NCI-H2171 (cell line): ENCODE measurements around the gene KLHL35.
"Not testable (repeated sequence)": the region's sequence is repeated elsewhere in the genome, so short reads cannot be mapped to it uniquely, and the experiment has no call there.

Experiments
- DNase-seq: peaks from one replicate; lab custom pipeline; 2025; lab: John Stamatoyannopoulos, UW

KLHL35 gene

DNA sequence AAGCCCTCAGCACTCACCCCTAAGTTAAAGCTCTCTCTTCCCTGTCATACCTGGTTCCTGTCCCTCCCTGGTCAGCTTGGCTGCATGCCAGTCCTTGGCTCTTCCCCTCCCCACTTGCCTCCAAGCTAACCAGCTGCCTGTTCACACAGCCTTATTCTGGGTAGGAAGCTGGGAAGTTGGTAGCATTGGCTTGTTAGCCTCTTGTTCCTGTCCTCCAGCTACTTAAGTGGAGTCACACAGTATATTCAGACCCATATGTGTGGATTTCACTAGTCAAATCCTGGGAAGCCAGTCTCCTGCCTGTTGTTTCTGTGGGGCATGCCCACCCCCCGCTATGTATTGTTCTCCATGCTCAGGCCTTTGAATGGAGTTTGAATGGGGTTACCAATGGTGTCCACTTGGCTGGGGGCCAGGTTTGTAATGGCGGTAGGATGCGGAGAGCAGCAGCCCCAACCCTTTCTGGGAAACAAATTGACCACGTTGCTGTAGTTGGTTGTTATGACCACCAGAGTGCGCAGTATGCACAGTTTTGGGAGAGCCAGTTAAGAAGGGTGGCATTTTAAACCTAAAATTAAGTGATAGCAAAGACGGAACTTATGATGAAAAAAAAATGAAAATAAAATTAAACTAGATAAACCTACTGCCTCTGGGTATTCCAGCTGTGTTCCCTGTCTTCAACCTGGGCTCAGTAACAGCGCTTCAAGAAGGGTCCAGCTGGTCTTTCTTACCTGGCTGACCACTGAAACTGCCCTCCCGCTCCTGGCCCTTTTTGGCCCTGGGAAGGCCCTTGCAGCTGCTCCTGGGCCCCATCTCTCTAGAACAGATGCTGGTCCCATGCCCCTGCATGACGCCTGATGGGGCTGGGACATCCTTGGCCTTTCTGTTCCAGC is 44.4 kb downstream of the KLHL35 start:
- peak; percentile 13 for DNase-seq

- DNase-seq: no peak
These were observed 45.2 kb downstream of the KLHL35 start for GRCh38 chr11:75387736-75388294.

DNA sequence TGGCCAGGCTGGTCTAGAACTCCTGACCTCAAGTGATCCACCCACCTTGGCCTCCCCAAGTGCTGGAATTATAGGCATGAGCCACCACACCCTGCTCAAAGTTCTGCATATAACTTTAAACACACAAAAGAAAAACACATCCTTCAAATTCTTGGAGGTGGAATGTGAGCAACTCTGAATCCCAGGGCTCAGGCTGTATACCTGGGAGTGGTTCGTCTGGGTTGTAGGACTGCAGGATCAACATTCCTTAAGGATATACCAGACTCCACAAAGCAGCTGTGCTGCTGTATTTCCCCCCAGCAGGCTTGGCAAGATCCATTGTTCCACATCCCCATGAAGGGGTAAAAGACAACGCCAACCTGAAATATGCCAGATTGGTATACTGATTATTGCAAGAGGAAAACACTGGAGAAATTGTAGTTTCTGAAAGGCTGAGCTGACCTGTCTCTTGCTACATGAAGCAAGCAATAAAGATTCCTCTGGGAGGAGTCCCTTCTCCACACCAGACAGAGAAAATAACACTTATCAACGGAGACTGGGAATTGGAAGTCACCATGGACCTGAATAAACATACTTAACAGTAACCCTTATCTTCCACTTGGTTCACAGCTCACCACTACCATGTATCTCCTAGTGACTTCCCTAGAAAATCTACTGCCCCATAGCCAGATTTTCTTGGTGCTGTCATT is 45.9 kb downstream of the KLHL35 start:
- no peak for DNase-seq

GRCh38 chr11:75384438-75385080 is 48.4 kb downstream of the KLHL35 start:
- peak; percentile 6 for DNase-seq

GRCh38 chr11:75383246-75383645 is 49.8 kb downstream of the KLHL35 start:
- DNase-seq: no peak

DNA sequence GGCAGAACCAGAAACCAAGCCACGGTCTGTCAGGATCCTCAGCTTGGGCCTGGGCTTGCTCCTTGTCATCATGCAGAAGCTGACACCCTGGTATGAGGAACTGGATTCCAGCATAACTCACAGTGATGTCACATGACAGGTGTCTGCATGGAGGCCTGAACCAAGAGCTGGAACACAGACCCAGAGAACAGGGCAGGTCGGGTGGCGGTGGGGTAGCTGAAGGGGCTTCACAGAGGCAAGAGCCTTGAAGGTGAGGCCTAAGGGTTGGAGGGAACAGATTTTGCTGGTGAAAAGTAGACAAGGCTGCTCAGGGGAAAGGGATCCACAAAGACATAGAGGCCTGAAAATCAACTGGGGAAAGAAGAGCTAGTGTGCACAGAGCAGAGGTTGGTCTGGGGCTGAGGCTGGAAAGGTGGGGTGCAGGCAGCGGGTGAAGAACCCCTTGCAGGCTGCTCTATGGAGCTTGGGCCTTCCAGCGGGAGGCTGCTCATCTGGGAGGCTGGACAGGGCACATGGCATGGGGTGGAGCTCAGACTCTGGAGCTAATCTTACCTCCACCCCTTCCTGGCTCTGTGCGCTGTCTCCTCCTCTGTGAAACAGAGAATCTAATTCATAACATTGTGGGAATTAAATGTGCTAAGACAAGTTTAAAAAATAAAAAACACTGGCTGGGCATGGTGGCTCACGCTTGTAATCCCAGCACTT is 52.1 kb downstream of the KLHL35 start:
- no peak for DNase-seq

DNA sequence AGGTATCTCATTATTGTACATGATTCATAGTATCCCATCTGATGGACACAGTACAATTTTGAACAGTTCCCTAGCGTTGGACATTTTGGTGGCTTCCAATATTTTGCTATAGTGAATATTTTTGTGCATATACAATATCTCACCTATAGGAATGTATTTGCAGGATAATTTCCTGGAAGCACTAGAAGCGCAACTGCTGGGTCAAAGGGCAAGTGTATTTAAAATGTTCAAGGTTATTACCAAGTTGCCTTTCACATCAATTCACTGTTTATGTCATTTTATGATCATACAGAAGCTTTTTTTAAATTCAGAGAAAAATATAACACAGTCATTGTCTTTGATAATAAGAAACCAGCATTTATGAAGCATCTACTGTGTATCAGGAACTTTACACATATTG is 52.8 kb downstream of the KLHL35 start:
- no peak for DNase-seq

DNA sequence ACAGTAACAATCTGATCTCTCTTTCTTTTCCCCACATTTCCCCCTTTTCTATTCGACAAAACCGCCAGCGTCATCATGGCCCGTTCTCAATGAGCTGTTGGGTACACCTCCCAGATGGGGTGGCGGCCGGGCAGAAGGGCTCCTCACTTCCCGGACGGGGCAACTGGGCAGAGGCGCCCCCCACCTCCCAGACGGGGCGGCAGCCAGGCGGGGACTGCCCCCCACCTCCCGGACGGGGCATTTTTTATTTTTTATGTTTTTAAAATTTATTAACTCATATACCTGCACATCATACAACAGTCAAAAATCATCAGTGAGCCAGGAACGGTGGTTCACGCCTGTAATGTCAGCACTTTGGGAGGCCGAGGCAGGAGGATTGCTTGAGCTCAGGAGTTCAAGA is 54.2 kb downstream of the KLHL35 start:
- DNase-seq: not testable (repeated sequence)

- DNase-seq: no peak
These were observed 56.8 kb downstream of the KLHL35 start for GRCh38 chr11:75376175-75376574.

DNA sequence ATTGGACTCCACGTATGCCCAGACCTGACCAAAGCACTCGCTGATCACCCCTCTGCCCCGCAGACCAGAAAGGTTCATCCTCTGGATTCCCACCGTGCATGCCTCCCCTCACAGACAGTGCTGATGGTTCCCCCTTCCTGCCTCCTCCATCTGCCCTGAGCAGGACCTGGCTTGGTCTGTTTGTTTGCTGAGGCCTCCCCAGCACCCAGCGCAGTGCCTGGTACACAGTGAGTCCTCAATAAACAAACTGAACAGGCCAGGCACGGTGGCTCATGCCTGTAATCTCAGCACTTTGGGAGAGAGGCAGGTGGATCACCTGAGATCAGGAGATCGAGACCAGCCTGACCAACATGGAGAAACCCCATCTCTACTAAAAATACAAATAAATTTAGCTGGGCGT is 57.4 kb downstream of the KLHL35 start:
- no peak for DNase-seq

DNA sequence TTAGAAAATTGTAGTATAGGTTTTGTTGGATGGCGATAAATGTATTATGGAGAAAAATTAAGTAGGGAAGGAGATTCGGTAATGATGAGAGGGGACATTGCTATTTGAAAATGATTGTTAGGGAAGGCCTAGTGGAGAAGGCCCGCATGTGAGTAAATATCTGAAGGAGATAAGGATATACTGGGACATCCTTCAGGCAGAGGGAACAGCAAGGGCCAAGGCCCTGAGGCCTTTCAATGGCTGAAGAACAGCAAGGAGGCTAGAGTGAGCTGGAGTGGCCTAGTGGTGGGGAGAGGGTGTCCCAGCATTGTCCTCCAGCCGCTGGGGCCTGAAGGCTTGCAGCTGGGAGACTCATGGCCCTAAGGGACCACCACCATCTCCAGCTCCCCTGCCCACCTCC is 58.4 kb downstream of the KLHL35 start:
- DNase-seq: no peak

DNA sequence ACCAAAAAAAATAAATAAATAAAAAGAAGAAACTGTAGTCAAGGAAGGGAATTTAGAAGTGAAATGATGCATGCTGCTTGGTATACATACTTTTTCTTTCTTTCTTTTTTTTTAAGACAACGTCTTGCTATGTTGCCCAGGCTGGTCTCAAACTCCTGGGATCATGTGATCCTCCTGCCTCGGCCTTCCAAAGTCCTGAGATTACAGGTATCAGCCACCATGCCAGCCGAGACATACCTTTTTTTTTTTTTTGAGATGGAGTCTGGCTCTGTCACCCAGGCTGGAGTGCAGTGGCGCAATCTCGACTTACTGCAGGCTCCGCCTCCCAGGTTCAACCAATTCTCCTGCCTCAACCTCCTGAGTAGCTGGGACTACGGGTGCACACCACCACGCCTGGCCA is 59.8 kb downstream of the KLHL35 start:
- no peak for DNase-seq
